HAP-1 (cell line): ENCODE data around the gene RABGAP1.

Experiments used
- DNase-seq, 2 experiments: peaks; one replicate each; pipeline ENCODE4 v3.0.0-alpha.2; 2016 to 2020; ENCODE audit warnings: low spot score in 2 of 2
- H3K27me3 ChIP-seq: fragments of 250-450 bp; sonication (Bioruptor Pico); 2 replicates; pipeline ENCODE4 v1.5.1; 2020; ENCODE audit warnings: low read depth, mild to moderate bottlenecking, moderate library complexity
- H3K36me3 ChIP-seq: fragments of 250-450 bp; sonication (Bioruptor Pico); replicated peaks from 2 replicates; pipeline ENCODE4 v1.5.1; 2020; ENCODE audit warnings: mild to moderate bottlenecking
- H3K4me1 ChIP-seq: fragments of 250-450 bp; sonication (Bioruptor Pico); 2 replicates; pipeline ENCODE4 v1.5.1; 2020; ENCODE audit warnings: mild to moderate bottlenecking
- H3K4me3 ChIP-seq: fragments of 250-450 bp; sonication (Bioruptor Pico); 2 replicates; pipeline ENCODE4 v1.5.1; 2020; ENCODE audit warnings: mild to moderate bottlenecking, moderate library complexity
- H3K9me3 ChIP-seq: fragments of 250-450 bp; sonication (Bioruptor Pico); 2 replicates; pipeline ENCODE4 v1.5.1; 2020; ENCODE audit warnings: mild to moderate bottlenecking, moderate library complexity
- in situ Hi-C: fragments of 300-500 bp; cut with MboI; formaldehyde crosslinking; loops from 3 replicates; pipeline ENCODE4 v1.14.3; 2020; ENCODE audit warnings: low sequenced_read_pairs, inconsistent platforms, mixed read lengths

Gene RABGAP1

DNA sequence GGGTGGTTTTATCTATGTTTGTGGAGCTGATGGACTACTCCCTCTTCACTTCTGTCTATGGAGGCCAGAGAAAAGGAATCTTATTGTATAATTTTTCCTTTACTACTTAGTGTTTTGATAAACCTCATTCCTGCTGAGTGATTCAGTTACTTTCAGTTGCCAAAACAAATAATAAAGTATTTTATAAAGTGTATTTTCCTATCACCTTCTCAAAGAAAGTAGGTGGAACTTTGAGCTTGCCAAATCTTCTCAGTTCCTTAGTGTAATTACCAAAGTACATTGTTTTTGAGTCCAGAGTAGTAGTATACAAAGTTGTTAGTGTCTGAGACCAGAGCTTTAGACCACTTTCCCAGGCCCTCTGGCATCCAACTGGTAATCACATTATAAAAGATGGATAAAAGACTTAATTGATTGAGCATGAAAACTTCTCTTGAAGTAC lies 13.5 kb downstream of the RABGAP1 start:
- no peaks in the 10 kb centered on the region for H3K36me3 ChIP-seq
- no peak for DNase-seq
- no peaks in the 10 kb centered on the region for H3K9me3 ChIP-seq
- in situ Hi-C loops, result no loop called here
- peaks cover 32% of the 10 kb centered on the region for H3K4me1 ChIP-seq
- no peaks in the 10 kb centered on the region for H3K27me3 ChIP-seq
- no peak overlapping the region for H3K4me3 ChIP-seq

- in situ Hi-C loops, result no loop called here
- DNase-seq, result no peak
- Histone ChIP-seq H3K4me1 (peaks cover 26% of the 10 kb centered on the region), H3K36me3 (no peaks in the 10 kb centered on the region), H3K9me3 (no peaks in the 10 kb centered on the region), H3K27me3 (no peaks in the 10 kb centered on the region), H3K4me3 (no peak overlapping the region)
These were observed 15.1 kb downstream of the RABGAP1 start for GRCh38 chr9:122955961-122956360.

DNA sequence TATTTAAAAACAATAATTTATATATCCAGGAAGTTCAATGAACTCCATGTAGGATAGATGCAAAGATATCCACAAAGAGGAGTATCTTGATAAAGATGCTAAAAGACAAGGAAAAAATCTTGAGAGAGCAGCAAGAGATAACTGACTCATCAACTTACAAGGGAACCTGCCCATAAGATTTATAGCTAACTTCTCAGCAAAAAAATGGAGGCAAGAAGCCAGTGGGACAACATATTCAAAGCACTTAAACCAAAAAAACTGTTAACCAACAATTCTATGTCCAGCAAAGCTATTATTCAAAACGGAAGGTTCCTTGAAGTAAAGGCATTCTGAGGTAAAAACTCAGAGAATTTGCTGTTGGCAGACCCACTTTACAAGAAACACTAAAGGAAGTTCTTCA lies 20.3 kb downstream of the RABGAP1 start:
- Histone ChIP-seq H3K4me1 (no peaks in the 10 kb centered on the region), H3K4me3 (no peak overlapping the region), H3K27me3 (no peaks in the 10 kb centered on the region), H3K9me3 (no peaks in the 10 kb centered on the region), H3K36me3 (peaks cover 4% of the 10 kb centered on the region; the same call in 1 of the 2 replicates)
- in situ Hi-C loops, result no loop called here
- DNase-seq, result no peak

GRCh38 chr9:122975196-122975595 lies 34.4 kb downstream of the RABGAP1 start:
- Histone ChIP-seq H3K36me3 (peaks cover 3% of the 10 kb centered on the region), H3K27me3 (no peaks in the 10 kb centered on the region), H3K4me3 (no peak overlapping the region), H3K4me1 (no peaks in the 10 kb centered on the region), H3K9me3 (no peaks in the 10 kb centered on the region)
- DNase-seq, result no peak
- in situ Hi-C loops, result no loop called here

DNA sequence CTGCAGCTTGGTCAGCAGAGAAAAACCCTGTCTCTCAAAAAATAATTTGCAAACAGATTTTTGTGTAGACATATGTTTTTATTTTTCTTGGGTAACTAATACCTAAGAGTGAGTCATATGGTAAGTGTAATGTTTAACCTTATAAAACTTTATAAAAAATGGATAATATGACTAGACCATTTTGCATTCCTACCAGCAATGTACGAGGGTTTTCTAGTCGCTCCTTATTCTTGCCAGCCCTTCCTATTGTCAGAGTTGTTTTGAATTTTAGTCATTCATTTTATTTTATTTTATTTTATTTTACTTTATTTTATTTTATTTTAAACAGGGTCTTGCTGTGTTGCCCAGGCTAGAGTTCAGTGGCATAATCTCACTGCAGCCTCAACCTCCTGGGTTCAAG lies 37.8 kb downstream of the RABGAP1 start:
- in situ Hi-C loops, result no loop called here
- Histone ChIP-seq H3K4me1 (no peaks in the 10 kb centered on the region), H3K36me3 (no peaks in the 10 kb centered on the region; the same call in 1 of the 2 replicates), H3K4me3 (no peak overlapping the region), H3K9me3 (no peaks in the 10 kb centered on the region), H3K27me3 (no peaks in the 10 kb centered on the region)
- DNase-seq, result peak in 1 of 2 experiments; percentile 54

DNA sequence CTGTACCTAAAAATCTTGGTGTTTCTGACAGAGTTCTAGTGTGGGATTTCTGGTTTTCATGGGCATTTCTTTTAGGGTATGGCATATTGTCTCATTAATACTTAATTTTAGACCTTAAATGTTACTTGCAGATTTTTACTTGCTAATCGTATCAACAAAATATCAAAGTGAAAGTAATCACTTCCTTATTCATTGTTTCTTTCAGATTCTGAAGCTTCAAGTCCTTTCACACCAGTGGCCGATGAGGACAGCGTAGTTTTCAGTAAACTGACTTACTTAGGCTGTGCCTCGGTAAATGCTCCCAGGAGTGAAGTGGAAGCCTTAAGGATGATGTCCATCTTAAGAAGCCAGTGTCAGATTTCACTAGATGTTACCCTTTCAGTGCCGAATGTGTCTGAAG lies 45.2 kb downstream of the RABGAP1 start:
- no peak for DNase-seq
- peaks cover 18% of the 10 kb centered on the region for H3K36me3 ChIP-seq
- in situ Hi-C loops, result no loop called here
- no peaks in the 10 kb centered on the region for H3K9me3 ChIP-seq
- H3K27me3 ChIP-seq, result no peaks in the 10 kb centered on the region
- no peaks in the 10 kb centered on the region for H3K4me1 ChIP-seq
- H3K4me3 ChIP-seq, result no peak overlapping the region

DNA sequence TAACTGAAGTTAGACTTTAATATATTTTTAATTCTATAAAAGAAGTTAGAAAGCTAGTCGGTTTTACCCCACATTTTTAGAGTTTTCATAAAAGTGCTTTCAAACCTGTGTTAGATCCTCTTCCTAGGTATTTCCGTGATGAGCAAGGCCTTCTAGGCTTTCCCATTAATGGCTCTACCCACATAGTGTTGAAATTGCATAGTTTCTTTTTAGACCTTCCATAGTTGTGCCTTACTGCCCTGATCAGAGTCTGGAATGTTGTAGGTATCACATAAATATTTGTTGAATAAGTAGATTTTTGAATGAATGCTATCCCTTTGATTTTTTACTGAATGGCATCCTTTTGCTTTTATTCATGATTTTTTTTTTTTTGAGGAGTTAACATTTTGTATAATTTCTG lies 47.3 kb downstream of the RABGAP1 start:
- Histone ChIP-seq H3K4me1 (no peaks in the 10 kb centered on the region), H3K36me3 (peaks cover 18% of the 10 kb centered on the region), H3K27me3 (no peaks in the 10 kb centered on the region), H3K9me3 (no peaks in the 10 kb centered on the region), H3K4me3 (no peak overlapping the region)
- in situ Hi-C loops, result no loop called here
- DNase-seq, result no peak

GRCh38 chr9:122988920-122989621 lies 48.3 kb downstream of the RABGAP1 start:
- Histone ChIP-seq H3K9me3 (no peaks in the 10 kb centered on the region), H3K27me3 (no peaks in the 10 kb centered on the region), H3K4me1 (no peaks in the 10 kb centered on the region), H3K4me3 (no peak overlapping the region), H3K36me3 (peaks cover 19% of the 10 kb centered on the region)
- in situ Hi-C loops, result no loop called here
- no peak for DNase-seq

DNA sequence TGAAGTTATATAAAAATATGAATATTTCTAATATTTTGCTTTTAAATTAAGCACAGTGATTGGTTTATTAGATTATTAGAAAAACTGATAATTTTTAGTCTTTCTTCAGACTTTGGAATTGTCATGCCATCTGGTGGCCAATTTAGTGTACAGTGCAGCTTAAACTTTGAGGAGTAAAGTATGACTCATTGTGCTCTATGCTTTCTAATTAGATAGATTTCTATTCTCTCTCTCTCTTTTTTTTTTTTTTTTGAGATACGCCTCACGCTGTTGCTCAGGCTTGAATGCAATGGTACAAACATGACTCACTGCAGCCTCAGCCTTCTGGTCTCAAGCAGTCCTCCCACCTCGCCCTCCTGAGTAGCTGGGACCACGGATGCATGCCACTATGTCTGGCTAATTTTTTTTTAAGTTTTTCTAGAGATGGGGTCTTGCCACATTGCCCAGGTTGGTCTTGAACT lies 50.6 kb downstream of the RABGAP1 start:
- H3K36me3 ChIP-seq, result peaks cover 24% of the 10 kb centered on the region

GRCh38 chr9:122996586-122996985 lies 55.8 kb downstream of the RABGAP1 start:
- H3K36me3 ChIP-seq, result peaks cover 15% of the 10 kb centered on the region; the same call in 1 of the 2 replicates
- no peak for DNase-seq
- no peaks in the 10 kb centered on the region for H3K9me3 ChIP-seq
- peaks cover 12% of the 10 kb centered on the region for H3K4me1 ChIP-seq
- in situ Hi-C loops, result no loop called here
- no peak overlapping the region for H3K4me3 ChIP-seq
- no peaks in the 10 kb centered on the region for H3K27me3 ChIP-seq

More for the DNA sequence above, 50.6 kb downstream of the RABGAP1 start:
- DNase-seq, result peak; percentile 28
- no peaks in the 10 kb centered on the region for H3K27me3 ChIP-seq
- in situ Hi-C loops, result no loop called here
- no peak overlapping the region for H3K4me3 ChIP-seq
- no peaks in the 10 kb centered on the region for H3K9me3 ChIP-seq
- H3K4me1 ChIP-seq, result no peaks in the 10 kb centered on the region

GRCh38 chr9:122998448-122998847 lies 57.6 kb downstream of the RABGAP1 start:
- in situ Hi-C loops, result no loop called here

DNA sequence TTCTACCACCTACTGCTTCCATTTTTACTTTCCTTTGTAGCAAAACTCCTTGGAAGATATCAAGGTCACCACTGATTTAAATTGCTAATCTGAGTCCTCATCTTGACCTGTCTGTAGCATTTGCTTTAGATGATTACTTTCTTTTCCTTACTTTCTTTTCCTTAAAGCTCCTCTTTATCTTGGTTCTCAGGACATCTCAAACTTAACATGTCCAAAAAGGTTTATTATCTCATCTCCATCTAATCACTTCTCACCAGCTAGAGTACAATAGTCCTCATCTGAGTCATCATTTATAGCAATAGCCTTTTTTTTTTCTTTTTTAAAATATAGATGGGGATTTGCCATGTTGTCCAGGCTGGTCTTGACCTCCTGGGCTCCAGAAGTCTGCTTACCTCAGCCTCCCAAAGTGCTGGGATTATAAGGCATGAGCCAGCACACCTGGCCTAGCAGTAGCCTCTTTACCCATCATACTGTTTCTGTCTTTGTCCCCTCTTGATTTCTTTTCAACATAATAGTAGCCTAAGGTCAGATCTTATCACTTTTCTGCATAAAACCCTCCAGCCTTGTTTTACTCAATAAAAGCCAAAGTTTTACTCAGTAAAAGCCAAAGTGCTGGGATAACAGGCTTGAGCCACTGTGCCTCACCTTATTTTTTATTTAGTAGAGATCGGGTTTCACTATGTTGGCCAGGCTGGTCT lies 59.7 kb downstream of the RABGAP1 start:
- in situ Hi-C loops, result no loop called here
- DNase-seq, result peak in 1 of 2 experiments; percentile 29
- H3K4me1 ChIP-seq, result peaks cover 28% of the 10 kb centered on the region
- H3K4me3 ChIP-seq, result no peak overlapping the region
- peaks cover 12% of the 10 kb centered on the region; the same call in 1 of the 2 replicates for H3K36me3 ChIP-seq
- H3K9me3 ChIP-seq, result no peaks in the 10 kb centered on the region
- no peaks in the 10 kb centered on the region for H3K27me3 ChIP-seq

More at GRCh38 chr9:122998448-122998847, 57.6 kb downstream of the RABGAP1 start:
- H3K4me3 ChIP-seq, result no peak overlapping the region
- peaks cover 23% of the 10 kb centered on the region for H3K4me1 ChIP-seq
- peaks cover 15% of the 10 kb centered on the region; the same call in 1 of the 2 replicates for H3K36me3 ChIP-seq
- DNase-seq, result no peak
- H3K9me3 ChIP-seq, result no peaks in the 10 kb centered on the region
- no peaks in the 10 kb centered on the region for H3K27me3 ChIP-seq

- Histone ChIP-seq H3K36me3 (peaks cover 5% of the 10 kb centered on the region; the same call in 1 of the 2 replicates), H3K4me1 (peaks cover 25% of the 10 kb centered on the region), H3K4me3 (no peak overlapping the region), H3K9me3 (no peaks in the 10 kb centered on the region), H3K27me3 (no peaks in the 10 kb centered on the region)
- in situ Hi-C loops, result no loop called here
- DNase-seq, result peak; percentile 47 to 84
These were observed 61.9 kb downstream of the RABGAP1 start for GRCh38 chr9:123002754-123003153.

- H3K36me3 ChIP-seq, result peaks cover 4% of the 10 kb centered on the region; the same call in 1 of the 2 replicates
- in situ Hi-C loops, result no loop called here
- H3K9me3 ChIP-seq, result no peaks in the 10 kb centered on the region
- H3K4me1 ChIP-seq, result peaks cover 25% of the 10 kb centered on the region
- H3K27me3 ChIP-seq, result no peaks in the 10 kb centered on the region
- peak in 1 of 2 experiments; percentile 21 for DNase-seq
- H3K4me3 ChIP-seq, result no peak overlapping the region
These were observed 62.6 kb downstream of the RABGAP1 start for GRCh38 chr9:123003466-123003865.
